NCI-H526 treated with DMSO at 0.1 percent for 48 hours (cell line): Measurements from ENCODE around the gene NPW.
A peak's percentile ranks its signal among the peaks of the same experiment; 100 is the strongest.

Experiments
- DNase-seq: peaks from one replicate; lab custom pipeline; 2025; lab: John Stamatoyannopoulos, UW

NPW gene

DNA sequence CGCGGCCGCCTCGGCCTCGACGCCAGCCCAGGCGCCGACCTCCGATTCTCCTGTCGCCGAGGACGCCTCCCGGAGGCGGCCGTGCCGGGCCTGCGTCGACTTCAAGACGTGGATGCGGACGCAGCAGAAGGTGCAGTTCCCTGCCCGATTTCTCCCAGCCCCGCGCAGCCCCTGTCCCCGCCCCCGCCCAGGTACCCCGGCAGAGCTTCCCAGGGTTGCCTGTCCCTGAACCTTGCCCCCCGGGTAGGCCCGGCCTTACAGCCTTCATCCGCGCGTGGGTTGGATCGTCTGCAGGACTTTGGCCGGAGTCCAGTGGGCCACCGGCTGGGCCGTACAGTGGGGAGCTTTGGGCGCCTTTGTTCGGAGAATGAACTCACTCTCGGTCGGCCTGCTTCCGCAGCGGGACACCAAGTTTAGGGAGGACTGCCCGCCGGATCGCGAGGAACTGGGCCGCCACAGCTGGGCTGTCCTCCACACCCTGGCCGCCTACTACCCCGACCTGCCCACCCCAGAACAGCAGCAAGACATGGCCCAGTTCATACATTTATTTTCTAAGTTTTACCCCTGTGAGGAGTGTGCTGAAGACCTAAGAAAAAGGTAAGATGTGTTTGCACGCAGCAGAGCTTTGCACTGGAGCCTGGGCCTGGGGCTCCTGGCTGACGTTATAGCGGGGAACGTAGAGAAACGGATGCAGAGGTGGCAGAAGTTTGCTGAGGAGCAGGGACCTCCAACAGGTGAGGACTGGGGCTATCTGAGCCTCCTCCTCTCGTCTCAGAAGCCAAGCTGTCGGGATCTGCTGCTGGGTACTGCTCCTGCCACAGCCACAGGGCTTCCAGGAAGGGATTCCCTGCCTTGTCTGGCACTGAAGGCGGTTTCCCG lies 35.0 kb upstream of the NPW start:
- DNase-seq = no peak

DNA sequence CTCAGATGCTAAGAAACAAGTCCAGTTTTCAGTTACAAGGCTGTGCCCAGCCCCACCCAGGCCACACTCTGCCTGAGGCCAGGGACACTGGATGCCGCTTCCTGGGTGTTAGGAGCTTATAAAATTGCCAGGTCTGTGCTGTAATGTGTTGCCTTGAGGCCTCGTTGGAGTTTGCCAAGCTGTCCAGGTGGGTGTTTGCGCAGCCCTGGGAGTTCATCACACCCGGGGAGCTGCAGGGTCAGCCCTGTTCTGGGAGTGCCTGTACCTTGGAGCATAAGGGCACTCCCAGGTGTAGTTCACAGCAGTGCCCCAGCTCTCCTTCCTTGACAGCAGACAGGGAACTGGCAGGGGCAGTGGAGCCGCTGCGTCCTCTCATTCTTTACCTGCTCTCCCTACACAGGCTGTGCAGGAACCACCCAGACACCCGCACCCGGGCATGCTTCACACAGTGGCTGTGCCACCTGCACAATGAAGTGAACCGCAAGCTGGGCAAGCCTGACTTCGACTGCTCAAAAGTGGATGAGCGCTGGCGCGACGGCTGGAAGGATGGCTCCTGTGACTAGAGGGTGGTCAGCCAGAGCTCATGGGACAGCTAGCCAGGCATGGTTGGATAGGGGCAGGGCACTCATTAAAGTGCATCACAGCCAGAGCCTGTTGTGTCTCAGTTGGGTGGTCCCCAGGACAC lies 34.0 kb upstream of the NPW start:
- no peak for DNase-seq

DNA sequence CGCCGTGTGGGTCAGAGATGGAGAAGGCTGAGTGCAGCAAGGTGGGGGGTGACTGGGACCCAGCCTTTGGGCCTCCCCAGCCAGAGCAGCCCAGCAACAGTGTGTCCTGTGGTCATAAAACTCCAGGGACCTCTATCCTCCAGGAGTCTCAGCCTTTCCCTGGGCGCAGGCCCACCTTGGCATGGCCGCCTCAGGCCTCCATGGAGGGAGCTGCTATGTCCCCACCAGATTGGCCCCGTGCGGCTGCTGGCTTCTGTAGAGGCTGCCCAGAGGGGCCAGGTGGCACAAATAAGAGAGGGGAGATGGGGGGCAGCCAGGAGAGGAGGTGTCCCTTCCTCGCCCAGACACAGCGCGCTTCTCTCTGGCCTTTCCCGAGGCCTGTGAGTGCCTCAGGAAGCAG lies 32.4 kb upstream of the NPW start:
- no peak for DNase-seq

DNA sequence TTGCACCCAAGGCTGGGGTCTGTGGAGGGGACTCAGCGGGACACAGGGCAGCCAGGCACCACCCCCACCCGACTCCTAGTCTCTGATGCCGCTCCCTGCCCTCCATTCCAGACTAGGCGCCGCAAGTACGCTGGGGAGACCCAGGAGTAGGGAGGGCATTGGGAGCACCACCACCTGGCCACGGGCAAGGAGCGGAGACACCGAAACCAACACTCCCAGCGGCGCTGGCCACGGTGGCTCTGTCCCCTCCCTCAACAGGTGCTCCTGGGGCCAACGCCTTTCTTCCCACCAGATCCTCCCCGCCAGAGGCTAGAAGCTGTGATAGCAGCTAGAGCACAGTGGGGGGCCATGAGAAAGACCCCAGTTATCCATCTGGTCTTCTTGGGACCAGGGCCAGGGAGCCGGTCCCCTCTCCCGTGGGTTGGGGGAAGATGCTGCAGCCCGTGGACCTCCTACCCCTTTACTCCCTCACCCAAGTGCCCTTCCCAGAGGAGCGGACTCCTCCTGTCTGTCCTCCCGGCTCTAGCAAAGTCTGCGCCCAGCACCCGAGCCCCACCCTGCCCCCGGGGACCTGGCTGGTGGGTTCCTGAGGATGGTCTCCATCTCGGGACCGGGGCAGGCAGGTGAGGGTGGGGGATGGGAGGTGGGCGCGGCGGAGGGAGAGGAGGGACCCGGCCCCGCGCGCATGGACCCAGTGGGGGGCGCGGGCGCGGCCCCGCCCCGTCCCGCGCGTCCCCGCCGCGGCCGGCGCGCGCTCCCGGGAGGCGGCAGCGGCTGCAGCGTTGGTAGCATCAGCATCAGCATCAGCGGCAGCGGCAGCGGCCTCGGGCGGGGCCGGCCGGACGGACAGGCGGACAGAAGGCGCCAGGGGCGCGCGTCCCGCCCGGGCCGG lies 30.1 kb upstream of the NPW start, which contains the start of gene SYNGR3:
TSS of gene SYNGR3 (plus strand) at position 762 of the 892 bp plus-strand sequence. CDS start 133 bp downstream, outside the sequence.
- no peak for DNase-seq

DNA sequence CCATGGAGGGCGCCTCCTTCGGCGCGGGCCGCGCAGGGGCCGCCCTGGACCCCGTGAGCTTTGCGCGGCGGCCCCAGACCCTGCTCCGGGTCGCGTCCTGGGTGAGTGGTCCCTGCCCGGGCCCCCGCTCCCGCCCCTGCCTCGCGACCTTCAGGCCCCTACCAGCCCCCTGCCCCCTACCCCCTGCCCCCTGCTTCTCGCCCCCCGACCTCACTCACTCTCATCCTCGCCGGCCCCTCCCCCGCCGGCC lies 29.6 kb upstream of the NPW start:
- DNase-seq = no peak

DNA sequence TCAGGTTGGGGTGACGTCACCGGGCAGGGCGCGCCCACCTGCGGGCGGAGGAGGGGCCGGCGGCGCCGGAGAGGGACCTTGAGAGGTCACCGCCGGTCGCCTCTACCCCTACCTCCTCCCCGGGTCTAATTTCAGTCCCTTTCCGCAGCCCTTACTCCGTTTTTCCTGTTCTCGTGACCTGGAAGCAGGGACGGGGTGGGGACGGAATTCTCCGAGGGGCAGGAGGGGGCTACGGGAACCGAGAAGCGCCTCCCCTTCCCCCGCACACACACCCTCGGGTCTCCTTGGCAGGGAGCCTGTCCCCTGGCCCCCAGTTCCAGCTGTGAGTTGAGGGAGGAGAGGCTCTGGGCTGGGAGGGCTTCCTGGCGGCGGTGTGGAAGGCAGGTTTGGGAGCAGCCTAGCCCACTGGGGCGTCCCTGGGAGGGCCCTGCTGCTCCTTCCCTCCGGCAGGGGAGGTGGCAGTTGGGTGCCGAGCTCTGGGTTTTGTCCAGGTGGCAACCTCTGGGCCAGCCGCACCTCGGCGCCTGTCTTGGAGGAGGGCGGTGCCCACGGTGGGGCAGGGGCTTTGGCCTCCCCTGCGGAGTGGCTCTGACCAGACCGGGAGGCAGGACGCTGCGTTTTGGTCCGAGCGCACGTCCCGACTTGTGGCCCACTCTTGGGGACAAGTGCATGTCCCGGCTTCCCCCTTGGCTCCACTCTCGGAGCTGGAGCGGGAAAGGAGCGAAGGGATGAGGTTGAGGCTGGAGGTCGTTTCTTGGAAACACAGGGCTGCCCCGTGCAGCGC lies 29.0 kb upstream of the NPW start:
- no peak for DNase-seq

DNA sequence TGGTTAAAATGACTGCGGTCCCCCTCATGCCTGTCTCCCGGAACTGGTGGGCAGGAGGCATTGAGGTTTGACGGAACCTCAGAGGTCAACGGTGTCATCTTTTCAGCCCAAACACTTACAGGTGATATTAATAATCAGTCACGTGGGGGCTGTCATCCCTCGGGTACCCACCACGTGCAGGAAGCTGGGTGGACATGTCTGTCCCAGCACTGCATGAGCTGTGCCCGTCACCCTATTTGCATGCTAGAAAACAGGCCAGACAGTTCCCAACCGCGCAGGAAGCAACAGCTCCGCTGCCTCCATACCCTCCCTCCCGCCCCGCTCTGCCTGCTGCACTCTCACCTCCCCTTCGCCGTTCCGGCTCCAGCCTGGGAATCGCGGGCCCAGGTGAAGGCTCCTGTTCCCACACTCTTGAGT lies 28.4 kb upstream of the NPW start:
- DNase-seq = peak; percentile 17

DNA sequence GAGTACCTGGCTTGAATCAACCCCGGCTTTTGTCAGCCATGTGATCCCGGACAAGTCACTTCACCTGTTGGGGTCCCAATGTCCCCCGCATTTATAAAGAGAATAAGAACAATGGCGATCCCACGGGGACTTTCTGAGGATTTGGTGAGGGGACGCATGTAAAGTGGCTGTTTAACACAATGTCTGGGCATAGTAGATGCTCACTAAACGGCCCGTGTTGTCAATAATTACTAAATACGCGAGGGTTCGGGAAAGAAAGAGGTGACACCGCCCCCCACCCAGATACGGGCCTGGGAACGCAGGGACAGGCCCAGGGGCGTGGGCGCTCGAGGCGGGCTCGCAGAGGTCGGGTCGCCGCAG lies 28.0 kb upstream of the NPW start:
- DNase-seq = no peak

DNA sequence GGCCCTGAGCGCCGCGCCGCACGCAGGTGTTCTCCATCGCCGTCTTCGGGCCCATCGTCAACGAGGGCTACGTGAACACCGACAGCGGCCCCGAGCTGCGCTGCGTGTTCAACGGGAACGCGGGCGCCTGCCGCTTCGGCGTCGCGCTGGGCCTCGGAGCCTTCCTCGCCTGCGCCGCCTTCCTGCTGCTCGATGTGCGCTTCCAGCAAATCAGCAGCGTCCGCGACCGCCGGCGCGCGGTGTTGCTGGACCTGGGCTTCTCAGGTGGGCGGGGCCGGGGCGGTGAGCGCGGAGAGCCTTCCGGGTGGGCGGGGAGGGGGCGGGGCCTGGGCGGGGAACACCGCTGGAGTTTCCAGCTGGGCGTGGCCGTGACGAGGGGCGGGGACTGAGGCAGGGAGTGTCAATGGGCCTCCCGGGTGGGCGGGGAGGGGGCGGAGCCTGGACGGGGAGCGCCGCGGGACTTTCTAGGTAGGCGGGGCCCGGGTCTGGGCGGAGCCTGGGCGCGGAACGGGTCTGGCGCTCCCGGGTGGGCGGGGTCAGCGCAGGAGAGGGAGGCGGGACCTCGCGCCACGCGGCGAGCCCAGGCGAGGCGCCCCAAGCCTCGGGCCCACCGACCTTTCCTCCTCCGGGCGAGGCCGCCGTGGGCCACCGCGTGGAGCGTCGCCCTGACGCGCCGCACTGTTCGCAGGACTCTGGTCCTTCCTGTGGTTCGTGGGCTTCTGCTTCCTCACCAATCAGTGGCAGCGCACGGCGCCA lies 27.5 kb upstream of the NPW start:
- peak; percentile 78 for DNase-seq

DNA sequence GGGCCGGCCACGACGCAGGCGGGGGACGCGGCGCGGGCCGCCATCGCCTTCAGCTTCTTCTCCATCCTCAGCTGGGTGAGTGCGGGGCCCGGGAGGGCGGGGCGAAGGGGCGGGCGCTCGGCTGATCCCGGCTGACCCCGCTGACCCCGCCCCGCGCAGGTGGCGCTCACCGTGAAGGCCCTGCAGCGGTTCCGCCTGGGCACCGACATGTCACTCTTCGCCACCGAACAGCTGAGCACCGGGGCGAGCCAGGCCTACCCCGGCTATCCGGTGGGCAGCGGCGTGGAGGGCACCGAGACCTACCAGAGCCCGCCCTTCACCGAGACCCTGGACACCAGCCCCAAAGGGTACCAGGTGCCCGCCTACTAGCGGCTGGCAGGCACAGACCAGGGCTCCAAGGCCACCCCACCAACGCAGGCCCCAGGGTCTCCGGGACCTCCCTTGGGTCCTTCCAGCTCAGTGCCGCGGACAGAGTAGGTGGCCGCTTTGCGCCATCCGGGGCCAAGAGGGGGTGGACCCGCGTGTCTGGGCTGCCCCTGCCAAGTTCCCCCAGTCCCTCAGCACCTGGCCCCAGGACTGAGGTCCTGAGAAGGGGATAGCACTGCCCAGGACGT lies 26.8 kb upstream of the NPW start:
- DNase-seq = no peak

DNA sequence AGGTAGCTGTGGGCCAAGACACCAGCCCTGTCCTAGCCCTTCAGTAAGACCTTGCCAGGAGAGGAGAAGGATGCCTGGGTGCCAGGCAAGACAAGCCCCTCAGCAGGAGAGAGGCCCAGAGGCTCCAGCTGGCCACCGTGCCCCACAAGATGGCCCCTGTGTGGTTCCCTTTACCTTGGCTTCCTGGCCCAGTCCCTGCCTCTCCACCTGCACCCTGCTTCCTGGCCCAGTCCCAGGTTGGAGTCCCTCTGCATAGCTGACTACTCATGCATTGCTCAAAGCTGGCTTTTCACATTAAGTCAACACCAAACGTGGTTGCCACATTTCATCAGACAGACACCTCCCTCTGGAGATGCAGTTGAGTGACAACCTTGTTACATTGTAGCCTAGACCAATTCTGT lies 25.9 kb upstream of the NPW start:
- DNase-seq = no peak

DNA sequence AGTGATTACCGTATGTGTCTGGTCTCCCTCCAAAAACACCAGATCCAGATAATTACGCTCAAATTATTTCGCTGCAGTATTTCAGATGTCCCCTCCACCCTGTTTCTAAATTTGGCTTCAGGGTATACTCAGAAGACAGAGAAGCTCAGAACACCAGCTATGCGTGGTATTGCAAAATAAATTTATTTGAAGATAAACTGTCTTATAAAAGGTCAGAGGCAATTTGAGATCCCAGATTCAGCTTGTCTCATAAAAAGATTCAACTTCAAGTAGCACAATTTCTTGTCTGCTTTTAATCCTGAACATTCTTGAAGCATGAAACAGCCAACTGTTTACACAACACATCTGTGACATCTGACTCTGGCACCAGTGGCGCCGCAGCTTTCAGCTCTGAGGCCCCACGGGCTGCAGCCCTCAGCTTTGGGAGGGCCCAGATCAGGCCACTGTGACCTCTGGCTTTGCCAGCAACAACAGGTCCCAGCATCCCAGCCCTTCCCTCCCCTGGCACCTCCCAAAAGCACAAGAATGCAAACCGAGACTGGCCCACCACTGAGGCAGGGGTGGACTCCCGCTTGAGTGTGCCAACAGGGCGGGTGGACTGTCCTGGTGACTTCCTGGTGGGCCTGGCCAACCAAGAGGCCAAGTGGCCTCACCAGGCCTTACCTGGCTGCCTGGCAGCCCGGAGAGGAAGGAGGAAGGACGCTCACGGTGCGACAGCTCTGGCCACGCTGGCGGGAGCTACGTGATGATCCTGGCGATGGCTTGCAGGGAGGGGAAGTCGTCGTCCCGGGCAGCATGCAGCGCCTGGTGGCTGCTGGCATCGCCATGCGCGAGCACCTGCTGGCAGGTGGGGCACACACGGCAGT lies 21.9 kb upstream of the NPW start:
- no peak for DNase-seq

DNA sequence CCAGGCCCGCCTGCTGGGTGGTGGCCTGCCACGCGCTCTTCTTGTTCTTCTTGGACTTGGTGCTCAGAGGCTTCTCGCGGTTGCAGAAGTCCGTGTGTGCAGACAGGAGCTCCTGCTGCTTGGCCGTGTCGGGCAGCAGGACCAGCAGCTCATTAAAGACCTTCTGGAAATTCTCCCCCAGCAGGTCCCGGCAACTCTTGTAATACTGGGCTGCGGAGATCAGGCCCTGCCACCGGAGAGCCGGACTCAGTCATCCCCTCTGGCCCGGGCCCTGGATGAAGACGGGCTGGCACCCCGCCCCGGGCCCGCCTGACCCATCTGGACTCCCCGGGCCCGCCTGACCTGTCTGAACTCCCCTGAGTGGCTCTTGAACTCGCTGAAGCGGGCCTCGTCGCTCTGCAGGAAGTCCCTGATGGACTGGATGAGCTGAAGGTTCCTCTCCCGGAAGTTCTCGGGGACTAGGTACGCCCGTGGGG lies 21.2 kb upstream of the NPW start:
- no peak for DNase-seq

DNA sequence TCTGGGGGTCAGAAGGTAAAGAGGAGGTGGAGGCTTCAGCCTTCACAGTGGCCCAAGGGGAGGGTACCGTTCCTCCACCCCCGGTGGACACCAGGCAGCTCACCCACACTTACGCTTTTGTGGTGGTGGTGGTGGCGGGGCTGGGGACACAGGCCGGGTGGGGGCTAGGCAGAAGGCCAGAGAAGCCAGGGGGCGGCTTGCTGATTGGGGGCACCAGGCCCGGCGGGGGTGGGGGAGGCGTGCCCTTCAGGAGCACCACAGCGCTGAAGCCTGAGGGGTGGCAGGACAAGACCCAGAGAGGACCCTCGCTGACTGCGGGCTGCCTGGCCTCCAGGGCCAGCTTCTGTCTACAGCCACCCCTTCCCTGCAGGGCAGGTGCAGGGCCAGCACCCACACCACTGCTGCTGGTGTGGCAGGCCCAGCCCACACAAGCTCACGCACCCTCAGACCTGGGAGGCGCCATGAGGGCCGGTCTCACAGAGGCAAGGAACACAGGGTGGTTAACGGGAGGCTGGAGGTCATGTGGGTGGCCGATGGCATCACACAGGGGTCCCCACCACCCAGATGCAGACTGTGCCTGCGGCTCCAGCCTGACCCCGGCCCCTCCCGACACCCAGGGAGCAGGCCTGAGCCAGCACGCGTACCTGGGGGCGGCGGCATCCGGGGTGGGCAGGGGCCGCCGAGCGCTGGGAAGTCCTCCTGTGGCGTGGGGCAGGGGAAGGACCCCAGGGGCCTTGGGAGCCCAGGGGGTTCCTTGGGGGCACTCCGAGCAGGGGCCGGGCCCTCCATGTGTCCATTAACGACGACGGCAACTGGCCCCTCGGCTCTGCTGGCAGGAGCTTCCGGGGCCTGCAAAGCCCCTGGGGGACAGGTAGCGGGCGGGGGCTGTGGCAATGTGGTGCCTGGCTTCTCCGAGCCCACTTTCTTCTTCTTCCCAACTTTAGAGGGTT lies 20.5 kb upstream of the NPW start:
- DNase-seq = no peak

DNA sequence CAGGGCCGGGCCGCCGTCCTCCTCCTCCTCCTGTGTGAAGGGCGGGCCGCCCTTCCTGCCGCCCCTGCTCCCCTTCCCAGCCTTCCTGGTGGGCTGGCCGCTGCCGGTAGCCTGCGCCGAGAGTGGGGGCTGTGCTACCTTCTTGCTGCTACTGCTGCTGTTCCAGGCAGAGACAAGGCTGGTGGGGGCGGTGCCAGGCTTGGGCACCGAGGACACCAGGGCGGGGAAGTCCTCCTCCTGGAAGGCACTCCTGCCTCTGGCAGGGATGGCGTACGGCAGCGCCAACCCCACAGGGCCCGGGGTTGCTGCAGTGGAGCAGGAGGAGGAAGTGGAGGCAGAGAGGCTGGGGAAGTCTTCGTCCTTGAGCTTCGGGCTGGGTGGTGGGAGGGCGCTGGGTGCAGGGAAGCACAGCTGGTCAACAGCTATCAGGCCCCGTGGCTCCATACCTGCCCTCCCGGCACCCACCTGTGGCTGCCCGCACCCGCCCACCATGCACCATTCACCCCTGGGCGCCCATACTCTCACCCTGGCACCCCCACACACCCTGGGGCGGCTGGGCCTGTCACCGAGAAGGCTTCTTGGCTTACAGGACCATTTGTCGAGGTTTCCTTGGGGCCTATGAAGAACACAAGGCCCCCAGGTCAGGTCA lies 19.6 kb upstream of the NPW start:
- no peak for DNase-seq

DNA sequence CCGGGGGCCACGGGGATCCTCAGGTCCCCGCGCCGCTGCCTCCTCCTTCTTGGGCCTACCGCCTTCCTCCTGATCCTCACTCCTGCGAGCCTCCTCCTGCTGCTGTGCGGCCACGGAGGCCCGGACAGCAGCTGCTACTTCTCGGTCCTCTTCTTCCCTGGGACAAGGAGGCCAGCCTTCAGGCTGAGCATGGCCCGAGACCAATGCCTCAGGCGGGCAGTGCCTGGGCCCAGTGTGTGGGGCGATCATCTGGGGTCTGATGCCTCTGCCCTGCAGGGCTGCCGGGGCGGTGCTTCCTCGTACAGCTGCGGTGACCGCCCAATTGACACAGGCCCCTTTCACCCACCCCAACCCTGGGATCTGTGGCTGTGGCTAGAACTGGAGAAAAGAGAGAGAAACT lies 18.6 kb upstream of the NPW start:
- no peak for DNase-seq

DNA sequence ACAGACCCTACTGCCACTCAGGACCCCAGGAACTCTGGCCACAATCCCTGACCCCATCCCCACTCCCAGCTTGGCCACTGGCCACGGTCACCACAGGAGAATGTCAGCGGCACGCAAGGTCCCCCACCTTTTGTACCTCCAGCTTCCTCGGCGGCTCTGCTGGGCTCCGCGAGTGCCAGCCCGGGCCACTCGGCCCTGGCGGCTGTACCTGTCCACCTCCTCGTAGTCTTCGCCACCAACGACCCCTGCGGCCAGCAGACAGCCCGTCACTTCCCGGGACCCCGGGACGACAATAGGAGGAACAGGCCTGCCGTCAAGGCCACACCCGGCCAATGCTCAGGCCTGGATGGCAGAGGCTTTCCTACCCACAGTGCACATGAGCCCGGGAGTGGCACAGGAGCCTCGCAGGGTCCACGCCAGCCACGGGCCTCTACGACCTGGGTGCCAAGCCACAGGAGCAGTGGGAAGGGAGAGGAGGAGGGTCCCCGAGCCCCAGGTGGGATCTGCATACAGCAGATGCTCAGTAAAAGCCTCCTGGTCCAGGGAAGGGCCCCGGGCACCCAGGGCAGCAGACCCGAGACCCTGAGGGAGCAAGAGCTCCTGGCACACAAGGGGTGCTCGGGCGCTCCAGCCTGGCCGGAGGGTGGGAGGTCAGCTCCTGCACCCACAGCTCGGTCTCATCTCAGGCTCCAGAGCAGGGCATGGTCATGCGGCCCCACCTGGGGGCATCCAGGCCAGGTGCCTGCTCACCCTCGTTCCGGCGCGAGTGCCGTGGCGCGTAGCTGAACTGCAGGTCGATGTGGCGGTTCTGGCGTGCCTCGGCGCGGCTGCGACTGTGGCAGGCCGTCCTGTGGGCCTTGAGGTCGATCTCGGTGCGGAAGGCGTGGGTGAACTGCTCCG lies 17.9 kb upstream of the NPW start:
- no peak for DNase-seq
